HG02840 (cell line): Measurements from ENCODE around the gene MOB3A.
"Not testable (repeated sequence)": the region's sequence is repeated elsewhere in the genome, so short reads cannot be mapped to it uniquely, and the experiment has no call there.

Experiments
- ATAC-seq: cut with Tn5 transposase; IDR thresholded peaks from one replicate; pipeline ENCODE4 v1.9.1; 2021; ENCODE audit warnings: mild to moderate bottlenecking, moderate library complexity, moderate number of reproducible peaks; ENCODE audit not compliant: unreplicated experiment, low FRiP score

The MOB3A gene

GRCh38 chr19:2037651-2038255, 58.4 kb downstream of the MOB3A start:
- no peak for ATAC-seq

DNA sequence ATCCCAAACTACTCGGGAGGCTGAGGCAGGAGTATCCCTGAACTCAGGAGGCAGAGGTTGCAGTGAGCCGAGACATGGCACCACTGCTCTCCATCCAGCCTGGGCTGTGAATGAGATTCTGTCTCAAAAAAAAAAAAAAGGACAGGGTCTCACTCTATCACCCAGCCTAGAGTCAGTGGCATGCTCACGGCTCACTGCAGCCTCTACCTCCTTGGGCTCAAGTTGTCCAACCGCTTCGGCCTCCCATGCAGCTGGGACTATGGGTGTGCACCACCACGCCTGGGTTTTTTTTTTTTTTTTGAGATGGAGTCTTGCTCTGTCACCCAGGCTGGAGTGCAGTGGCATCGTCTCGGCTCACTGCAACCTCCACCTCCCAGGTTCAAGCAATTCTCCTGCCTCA, 59.7 kb downstream of the MOB3A start:
- ATAC-seq, result no peak

GRCh38 chr19:2035590-2035991, 60.5 kb downstream of the MOB3A start:
- no peak for ATAC-seq

- no peak for ATAC-seq
Observed at GRCh38 chr19:2034729-2035589, 61.2 kb downstream of the MOB3A start.

DNA sequence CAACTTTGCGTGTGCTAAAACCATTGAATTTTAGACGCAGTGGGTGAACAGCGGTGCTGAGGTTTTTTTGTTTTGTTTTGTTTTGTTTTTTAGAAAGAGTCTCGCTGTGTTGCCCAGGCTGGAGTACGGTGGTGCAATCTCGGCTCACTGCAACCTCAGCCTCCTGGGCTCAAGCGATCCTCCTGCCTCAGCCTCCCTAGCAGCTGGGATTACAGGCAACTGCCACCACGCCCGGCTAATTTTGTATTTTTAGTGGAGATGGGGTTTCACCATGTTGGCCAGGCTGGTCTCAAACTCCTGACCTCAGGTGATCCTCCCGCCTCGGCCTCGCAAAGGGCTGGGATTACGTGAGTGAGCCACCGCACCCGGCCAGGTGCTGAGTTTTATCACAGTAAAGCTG, 61.9 kb downstream of the MOB3A start:
- not testable (repeated sequence) for ATAC-seq

DNA sequence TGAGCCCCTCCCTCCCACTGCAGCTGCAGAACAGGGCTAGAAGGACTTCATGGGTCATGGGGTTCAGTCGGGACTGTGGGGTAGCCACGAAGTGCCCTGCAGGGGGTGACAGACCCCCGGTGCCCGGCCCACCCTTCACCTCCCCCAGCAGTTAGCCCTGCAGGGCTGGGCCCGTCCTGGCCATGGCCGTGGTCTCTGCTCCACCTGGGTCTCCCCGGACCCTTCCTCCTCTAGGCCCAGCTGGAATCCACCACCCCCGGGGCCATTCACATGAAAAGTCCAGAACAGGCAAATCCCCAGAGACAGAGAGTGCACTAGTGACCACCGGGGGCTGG, 62.3 kb downstream of the MOB3A start:
- ATAC-seq, result no peak

DNA sequence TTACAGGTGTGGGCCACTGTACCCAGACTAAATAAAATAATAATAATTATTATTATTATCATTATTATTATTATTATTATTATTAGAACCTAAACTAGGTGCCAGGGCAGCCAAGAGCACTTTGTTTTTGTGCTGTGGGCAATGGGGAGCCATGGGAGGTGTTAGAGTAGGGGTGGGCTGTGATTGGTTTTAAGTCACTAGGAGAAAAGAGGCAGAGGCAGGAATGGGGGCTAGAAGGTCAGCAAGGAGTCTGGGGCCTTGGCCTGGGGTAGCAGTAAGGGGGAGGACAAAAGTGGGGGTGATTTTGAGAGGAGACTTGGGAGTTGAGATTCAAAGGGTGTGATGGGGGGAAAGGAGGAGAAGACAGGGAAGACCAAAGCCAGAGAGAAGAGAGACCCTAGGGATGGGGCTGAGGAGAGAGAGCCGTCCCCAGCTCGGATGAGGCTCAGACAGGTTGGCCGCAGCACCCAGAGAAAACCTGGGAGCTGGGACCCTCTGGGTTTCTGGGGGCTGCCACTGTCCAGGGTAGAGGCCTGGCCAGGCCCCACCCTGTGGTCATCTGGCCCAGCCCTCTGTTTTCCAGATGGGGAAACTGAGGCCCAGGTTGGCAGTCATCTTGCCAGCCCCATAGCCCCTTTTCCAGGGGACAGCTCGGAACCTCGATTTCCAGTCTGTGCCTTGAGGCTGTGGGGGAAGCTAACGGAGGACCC, 62.9 kb downstream of the MOB3A start:
- no peak for ATAC-seq

DNA sequence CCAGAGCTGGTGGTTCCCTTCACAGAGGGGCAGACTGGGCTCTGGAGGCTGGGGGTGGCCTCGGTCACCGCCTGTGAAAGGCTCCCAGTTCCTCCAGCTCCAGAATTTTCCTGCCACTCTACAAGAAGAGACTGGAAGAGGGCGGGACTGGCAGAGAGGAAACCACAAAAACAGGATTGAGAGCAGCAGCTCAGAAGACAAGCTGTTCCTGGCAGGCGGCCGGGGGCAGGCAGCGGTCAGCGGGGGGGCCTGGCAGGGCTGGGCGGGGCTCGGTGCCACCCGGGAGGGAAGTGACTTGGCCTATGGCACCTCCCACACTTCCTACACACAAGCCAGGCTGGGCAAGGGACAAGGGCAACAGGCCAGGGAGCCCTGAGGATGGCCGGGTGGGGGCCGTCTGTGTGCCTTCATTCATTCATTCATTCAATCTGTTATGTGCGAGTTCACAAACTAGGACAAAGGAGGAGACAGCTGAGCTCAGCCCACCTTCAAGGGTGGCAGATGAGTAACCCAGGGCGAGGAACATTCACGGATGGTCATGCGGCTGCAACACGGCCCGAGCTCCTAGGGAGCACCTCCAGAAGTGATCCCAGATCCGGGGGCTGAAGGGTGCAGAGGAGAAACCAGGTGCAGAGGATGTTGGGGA, 63.7 kb downstream of the MOB3A start:
- no peak for ATAC-seq

- ATAC-seq, result no peak
Observed at GRCh38 chr19:2027361-2027760, 68.8 kb downstream of the MOB3A start.

GRCh38 chr19:2026770-2027169, 69.4 kb downstream of the MOB3A start:
- no peak for ATAC-seq

GRCh38 chr19:2022289-2022688, 73.8 kb downstream of the MOB3A start:
- ATAC-seq, result no peak

DNA sequence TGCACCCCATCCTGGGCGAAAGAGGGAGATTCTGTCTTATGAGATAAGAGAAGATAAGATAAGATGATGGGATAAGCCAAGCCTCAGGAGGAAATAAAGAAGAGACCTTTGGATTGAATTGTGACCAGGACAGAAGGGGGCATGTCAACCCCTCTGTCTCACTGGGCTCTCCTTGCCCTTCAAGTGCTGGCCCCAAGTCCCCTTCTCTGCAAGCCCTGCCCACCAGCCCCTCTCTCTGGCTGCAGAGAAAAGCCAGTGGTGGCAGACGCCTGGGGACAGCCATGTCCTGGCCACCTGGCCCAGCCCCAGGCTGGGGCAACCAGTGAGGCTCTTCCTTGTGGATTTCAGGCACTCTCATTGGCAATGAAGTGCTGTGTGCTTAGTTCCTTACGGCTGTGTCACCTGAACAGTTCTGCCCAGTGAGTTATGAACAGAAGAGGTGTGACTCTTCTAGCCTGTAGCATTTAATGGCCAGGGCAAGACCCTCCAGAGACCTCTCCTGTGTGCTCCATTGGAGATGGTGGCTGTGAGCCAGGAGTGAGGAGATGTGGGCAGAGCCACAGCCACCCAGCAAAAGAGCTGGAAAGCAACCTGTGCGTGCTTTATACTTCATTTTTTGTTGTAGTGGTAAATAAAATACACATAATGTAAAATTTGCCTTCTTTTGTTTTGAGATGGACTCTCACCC, 74.5 kb downstream of the MOB3A start:
- no peak for ATAC-seq
